ENCODE measurements around the gene C9orf72. TPM values are rescaled to one million over a fixed set of nuclear protein-coding genes. Genes with fewer than 3 reads are reported as not detected.

The C9orf72 gene
- total and polyA plus RNA-seq, 2 of the 4 experiments (the other 2 are of a cell fraction), result 2.0 to 3.4 TPM

DNA sequence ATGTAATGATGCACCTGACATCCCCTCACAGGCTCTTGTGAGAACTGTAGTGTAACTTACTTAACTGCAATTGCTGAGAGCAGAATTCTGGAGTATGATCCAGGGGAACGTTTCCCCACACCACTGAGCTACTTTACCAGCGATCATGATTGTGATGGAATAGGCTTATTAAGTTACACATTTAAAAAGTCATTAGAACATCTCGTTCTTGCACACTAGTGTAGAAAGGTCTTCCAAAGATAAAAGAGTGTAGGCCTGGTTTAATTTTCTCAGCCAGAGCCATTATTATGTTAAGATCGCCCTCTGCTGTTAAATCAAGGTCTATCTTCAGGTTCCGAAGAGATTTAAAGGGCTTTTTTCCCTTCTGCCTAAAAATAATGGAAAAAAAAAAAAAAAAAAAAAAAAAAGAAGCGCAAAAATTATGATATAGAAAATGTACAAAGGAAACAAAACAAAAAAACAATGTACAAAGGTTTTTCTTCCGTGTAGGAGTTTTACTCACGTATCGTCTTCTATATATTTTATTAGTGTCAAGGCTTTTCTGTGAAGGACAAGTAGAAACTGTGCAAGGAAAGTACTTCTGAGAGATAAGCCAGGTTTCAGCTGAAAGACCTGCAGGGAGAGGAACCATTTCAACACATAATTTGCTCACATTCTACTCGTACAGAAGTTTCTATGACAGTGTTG, 25.1 kb downstream of the C9orf72 start:
- H3K36me3 ChIP-seq (ENCODE audit: control insufficient read depth, insufficient read depth, low read length), result no peaks in the 10 kb centered on the region; the same call in 1 of the 2 replicates
- no peak overlapping the region for H3K14ac ChIP-seq (replicated peaks; ENCODE audit: low read depth, low read length)
- no peaks in the 10 kb centered on the region for H3K9me1 ChIP-seq (ENCODE audit: insufficient read depth, low read length)
- TF ChIP-seq RAD21 (IDR thresholded peaks at IDR 0.05; ENCODE audit: low read length), result peak; percentile 75
- no peak for TF ChIP-seq CHD1 (IDR thresholded peaks at IDR 0.05; ENCODE audit: low read depth, low read length)
- peak; percentile 74 for TF ChIP-seq CTCF (conservative IDR thresholded peaks at IDR 0.05; ENCODE audit: low read depth, low read length)
- no peak for TF ChIP-seq MAZ (IDR thresholded peaks at IDR 0.05; ENCODE audit: borderline replicate concordance, low read depth, low read length)
- no peak for TF ChIP-seq CEBPB (IDR thresholded peaks at IDR 0.05; ENCODE audit: low read depth, low read length)
- no peak for TF ChIP-seq FOS (IDR thresholded peaks at IDR 0.05; ENCODE audit: low read depth, low read length)
- TF ChIP-seq, protein P1, sequence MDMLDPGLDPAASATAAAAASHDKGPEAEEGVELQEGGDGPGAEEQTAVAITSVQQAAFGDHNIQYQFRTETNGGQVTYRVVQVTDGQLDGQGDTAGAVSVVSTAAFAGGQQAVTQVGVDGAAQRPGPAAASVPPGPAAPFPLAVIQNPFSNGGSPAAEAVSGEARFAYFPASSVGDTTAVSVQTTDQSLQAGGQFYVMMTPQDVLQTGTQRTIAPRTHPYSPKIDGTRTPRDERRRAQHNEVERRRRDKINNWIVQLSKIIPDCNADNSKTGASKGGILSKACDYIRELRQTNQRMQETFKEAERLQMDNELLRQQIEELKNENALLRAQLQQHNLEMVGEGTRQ (IDR thresholded peaks at IDR 0.05; ENCODE audit: low read depth, low read length), result no peak
- peak; percentile 73 for TF ChIP-seq SMC3 (IDR thresholded peaks at IDR 0.05; ENCODE audit: low read depth, low read length)
- no peaks in the 10 kb centered on the region for H4K20me1 ChIP-seq (ENCODE audit: insufficient read depth, low read length)
- H2AFZ ChIP-seq (replicated peaks; ENCODE audit: low read length, poor library complexity), result no peak overlapping the region
- H2AK9ac ChIP-seq (replicated peaks; ENCODE audit: low read depth, low read length, poor library complexity), result no peak overlapping the region
- no peaks in the 10 kb centered on the region for H3K27me3 ChIP-seq (ENCODE audit: control insufficient read depth, insufficient read depth, low read length)
- no peak overlapping the region for H3K4me3 ChIP-seq (ENCODE audit: insufficient read depth, low read depth, low read length)
- no peak overlapping the region for H2BK20ac ChIP-seq (ENCODE audit: low read depth, low read length)
- H3K27ac ChIP-seq (ENCODE audit: insufficient read depth, low read length), result no peak overlapping the region
- ChIA-PET POLR2A (ENCODE audit: unreplicated experiment) (no interaction called here), CTCF (interaction anchor here (0.6 to 1.0 kb wide), 3 partner anchors 11 to 215 kb away, joined by 3 to 4 read pairs (median 4); no protein-coding TSS in a partner anchor)
- H3K9ac ChIP-seq (ENCODE audit: low read depth, low read length), result no peak overlapping the region
- H3K18ac ChIP-seq (ENCODE audit: low read depth, low read length), result no peak overlapping the region
- intact Hi-C loops (cut with micrococcal nuclease) (loop anchor here (1.0 to 10.0 kb wide), 4 partner anchors 215 to 801 kb away; no protein-coding TSS in a partner anchor), dilution Hi-C loops (cut with HindIII; ENCODE audit: low sequenced_read_pairs, unreplicated experiment) (no loop called here), in situ Hi-C loops (cut with MboI; ENCODE audit: low sequenced_read_pairs) (no loop called here)
- no peak overlapping the region for H4K8ac ChIP-seq (ENCODE audit: low read depth in 2 of 2, low read length in 2 of 2)
- H3K56ac ChIP-seq (ENCODE audit: extremely low read depth, insufficient read depth, low read length), result no peak overlapping the region
- H4K5ac ChIP-seq (ENCODE audit: low read depth, low read length), result no peak overlapping the region
- peaks cover 2% of the 10 kb centered on the region; the same call in 1 of the 2 replicates for H3K4me1 ChIP-seq (ENCODE audit: control insufficient read depth, insufficient read depth, low read length)
- DNase-seq, result peak; percentile 51
- ATAC-seq (ENCODE audit: low read depth), result peak; percentile 93
- H3K4ac ChIP-seq (ENCODE audit: low read depth, low read length), result no peak overlapping the region
- H4K91ac ChIP-seq (ENCODE audit: insufficient read depth, low read depth, low read length), result no peak overlapping the region
- no peaks in the 10 kb centered on the region for H3K79me1 ChIP-seq (ENCODE audit: low read depth in 1 of 2, low read length in 2 of 2)
- H2AK5ac ChIP-seq (ENCODE audit: low read depth, low read length), result no peak overlapping the region
- H3K23ac ChIP-seq (ENCODE audit: low read depth, low read length), result no peak overlapping the region
- H3K4me2 ChIP-seq (ENCODE audit: low read depth, low read length), result no peak overlapping the region
- H3K9me3 ChIP-seq (ENCODE audit: control insufficient read depth, insufficient read depth, low read length), result no peaks in the 10 kb centered on the region
- H2BK120ac ChIP-seq (ENCODE audit: low read depth, low read length), result no peak overlapping the region
- no peak overlapping the region for H2BK5ac ChIP-seq (ENCODE audit: low read depth, low read length, poor library complexity, severe bottlenecking)
- BruUV-seq (replicated peaks), result no TSS peak
- no CpG with 5 or more reads among the region's 10 CpGs for WGBS, 2 experiments (ENCODE audit: extremely low coverage in 2 of 2, insufficient read length in 1 of 2)
- no peak overlapping the region for H2BK15ac ChIP-seq (ENCODE audit: low read depth, low read length)
